Chondrocyte (in vitro differentiated cells): ENCODE measurements around the gene TTC3. TPM values are rescaled to one million over a fixed set of nuclear protein-coding genes. Genes with fewer than 3 reads are reported as not detected.

Source experiments
- DNase-seq: peaks from one replicate; pipeline ENCODE4 v3.0.0; 2021; ENCODE audit warnings: mixed read lengths, low spot score
- H3K27ac Mint-ChIP-seq: one replicate; pipeline ENCODE4 v1.8.0; 2021; ENCODE audit warnings: mild to moderate bottlenecking, moderate library complexity, mixed read lengths; ENCODE audit not compliant: unreplicated experiment
- H3K27me3 Mint-ChIP-seq: 2 replicates; pipeline ENCODE4 v1.8.0; 2021; ENCODE audit warnings: low read depth, mixed read lengths
- H3K36me3 Mint-ChIP-seq: 2 replicates; pipeline ENCODE4 v1.8.0; 2021; ENCODE audit warnings: low read depth, mixed read lengths
- H3K4me1 Mint-ChIP-seq: 2 replicates; pipeline ENCODE4 v1.8.0; 2021; ENCODE audit warnings: low read depth, mild to moderate bottlenecking, mixed read lengths
- H3K4me3 Mint-ChIP-seq: one replicate; pipeline ENCODE4 v1.8.0; 2021; ENCODE audit warnings: mild to moderate bottlenecking, moderate library complexity, mixed read lengths; ENCODE audit not compliant: unreplicated experiment
- H3K9me3 Mint-ChIP-seq: 2 replicates; pipeline ENCODE4 v1.8.0; 2021; ENCODE audit warnings: low read depth, mixed read lengths
- CTCF ChIP-seq: fragments of 200-600 bp; sonication (generic); IDR thresholded peaks from 2 replicates; pipeline ENCODE4 v1.5.0; 2021; ENCODE audit warnings: antibody characterized with exemption, mild to moderate bottlenecking, moderate library complexity
- total RNA-seq: library from RNA; stranded (reverse); gene quantifications from 3 replicates; pipeline ENCODE4 v1.2.1, GENCODE V29; 2021

The TTC3 gene
- total RNA-seq, 1 donor from 2014 or later, result 258 TPM

- DNase-seq, result no peak
- Mint-ChIP-seq H3K9me3 (no peaks in the 10 kb centered on the region), H3K4me1 (peaks cover 29% of the 10 kb centered on the region), H3K4me3 (no peak overlapping the region), H3K27me3 (no peaks in the 10 kb centered on the region), H3K36me3 (peaks cover 14% of the 10 kb centered on the region), H3K27ac (peak overlapping the region; percentile 30)
- no peak for TF ChIP-seq CTCF
Measured at GRCh38 chr21:37241426-37241825, 168.4 kb downstream of the TTC3 start.

DNA sequence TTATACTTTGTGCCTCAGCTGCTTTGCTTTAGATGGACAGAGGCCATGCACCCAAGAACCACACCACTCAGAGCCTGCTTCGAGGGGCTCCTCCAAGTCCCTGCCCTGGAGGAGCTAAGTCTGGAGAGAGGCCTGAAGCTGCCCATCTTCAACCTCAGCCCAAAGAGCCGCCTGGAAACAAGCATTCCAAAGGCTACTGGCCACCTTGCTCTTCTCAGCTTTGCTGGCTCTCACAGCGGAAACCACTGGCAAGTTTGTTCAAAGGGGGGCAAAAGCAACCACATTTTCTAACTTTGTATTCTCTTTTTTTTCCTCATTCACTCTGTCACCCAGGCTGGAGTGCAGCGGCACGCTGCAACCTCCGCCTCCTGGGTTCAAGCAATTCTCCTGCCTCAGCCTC lies 170.9 kb downstream of the TTC3 start:
- peaks cover 48% of the 10 kb centered on the region for H3K4me1 Mint-ChIP-seq
- peaks cover 8% of the 10 kb centered on the region for H3K36me3 Mint-ChIP-seq
- H3K27me3 Mint-ChIP-seq, result no peaks in the 10 kb centered on the region
- no peak for DNase-seq
- H3K9me3 Mint-ChIP-seq, result no peaks in the 10 kb centered on the region
- H3K27ac Mint-ChIP-seq, result no peak overlapping the region
- H3K4me3 Mint-ChIP-seq, result no peak overlapping the region
- no peak for TF ChIP-seq CTCF

- Mint-ChIP-seq H3K9me3 (no peaks in the 10 kb centered on the region), H3K4me3 (no peak overlapping the region), H3K27me3 (no peaks in the 10 kb centered on the region), H3K4me1 (peaks cover 54% of the 10 kb centered on the region), H3K27ac (no peak overlapping the region), H3K36me3 (peaks cover 5% of the 10 kb centered on the region)
- no peak for DNase-seq
- TF ChIP-seq CTCF, result no peak
Measured at GRCh38 chr21:37244501-37245095, 171.5 kb downstream of the TTC3 start.

DNA sequence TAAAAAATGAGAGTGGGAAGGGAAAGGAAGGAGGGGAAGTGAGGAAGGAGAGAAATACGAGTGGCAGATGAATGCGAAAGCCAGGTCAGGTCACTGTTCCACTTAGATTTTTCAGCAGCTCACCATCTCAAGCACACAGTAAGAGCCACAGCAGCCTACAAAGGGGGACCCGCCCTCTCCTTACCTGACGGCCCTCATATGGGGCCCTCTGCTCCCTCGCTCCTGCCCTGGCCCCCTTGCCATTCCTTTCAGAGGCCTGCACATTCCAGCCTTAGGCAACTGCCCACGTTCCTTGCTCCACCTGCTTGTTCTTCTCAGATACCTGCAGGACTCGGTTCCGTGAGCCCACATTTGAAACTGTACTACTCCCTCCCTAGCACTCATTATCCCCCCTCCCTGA lies 172.1 kb downstream of the TTC3 start:
- Mint-ChIP-seq H3K9me3 (no peaks in the 10 kb centered on the region), H3K4me1 (peaks cover 58% of the 10 kb centered on the region), H3K4me3 (no peak overlapping the region), H3K27ac (no peak overlapping the region), H3K27me3 (no peaks in the 10 kb centered on the region), H3K36me3 (peaks cover 5% of the 10 kb centered on the region)
- no peak for TF ChIP-seq CTCF
- DNase-seq, result no peak

DNA sequence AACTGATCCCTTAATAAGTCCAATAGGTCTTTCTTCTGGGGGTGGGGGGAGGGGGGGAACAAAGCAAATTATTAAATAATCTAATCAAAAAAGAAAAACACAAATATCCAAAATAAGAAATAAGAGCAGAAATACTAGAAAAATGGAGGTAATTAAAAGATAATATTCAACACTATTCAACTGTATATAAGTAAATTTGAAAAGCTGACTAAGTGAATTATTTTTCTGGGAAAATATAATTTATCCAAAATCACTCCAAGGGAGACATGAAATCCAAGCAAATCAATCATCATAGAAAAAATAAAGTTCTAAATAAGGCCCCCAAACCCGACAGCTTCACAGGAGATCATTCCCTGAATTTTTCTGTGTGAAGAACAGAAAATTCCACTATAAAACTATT lies 175.2 kb downstream of the TTC3 start:
- TF ChIP-seq CTCF, result no peak
- no peaks in the 10 kb centered on the region for H3K27me3 Mint-ChIP-seq
- no peaks in the 10 kb centered on the region for H3K36me3 Mint-ChIP-seq
- peak overlapping the region; percentile 78 for H3K27ac Mint-ChIP-seq
- no peak for DNase-seq
- H3K4me3 Mint-ChIP-seq, result no peak overlapping the region
- H3K9me3 Mint-ChIP-seq, result no peaks in the 10 kb centered on the region
- peaks cover 50% of the 10 kb centered on the region for H3K4me1 Mint-ChIP-seq
